Neural cell (in vitro differentiated cells): ENCODE data around the gene VCP.

Source experiments
- CTCF ChIP-seq: fragments of 450-650 bp; IDR thresholded peaks from 2 replicates; pipeline ENCODE4 v1.5.1; 2014; ENCODE audit warnings: antibody characterized with exemption, mild to moderate bottlenecking, moderate library complexity; ENCODE audit not compliant: poor library complexity, severe bottlenecking
- EP300 ChIP-seq: fragments of 450-650 bp; conservative IDR thresholded peaks from 2 replicates; pipeline ENCODE4 v1.6.1; 2014; ENCODE audit warnings: antibody characterized with exemption, mild to moderate bottlenecking, moderate library complexity; ENCODE audit not compliant: poor library complexity, severe bottlenecking
- EZH2 ChIP-seq: fragments of 200-600, 300-800 bp; shearing (Covaris generic), sonication (generic); IDR thresholded peaks from 2 replicates; pipeline ENCODE4 v1.6.1; 2014; ENCODE audit warnings: antibody characterized with exemption, low read length, borderline replicate concordance, mild to moderate bottlenecking; ENCODE audit not compliant: insufficient read depth, poor library complexity, severe bottlenecking

GRCh38 chr9:35110327-35110761 is 37.9 kb upstream of the VCP start:
- TF ChIP-seq CTCF, result no peak
- no peak for TF ChIP-seq EZH2
- no peak for TF ChIP-seq EP300
